ENCODE results near the gene TMEM132D. TPM values are rescaled to one million over a fixed set of nuclear protein-coding genes. Genes with fewer than 3 reads are reported as not detected.

Gene TMEM132D
- total and polyA plus RNA-seq, 4 experiments from 2014 or later, result not detected

DNA sequence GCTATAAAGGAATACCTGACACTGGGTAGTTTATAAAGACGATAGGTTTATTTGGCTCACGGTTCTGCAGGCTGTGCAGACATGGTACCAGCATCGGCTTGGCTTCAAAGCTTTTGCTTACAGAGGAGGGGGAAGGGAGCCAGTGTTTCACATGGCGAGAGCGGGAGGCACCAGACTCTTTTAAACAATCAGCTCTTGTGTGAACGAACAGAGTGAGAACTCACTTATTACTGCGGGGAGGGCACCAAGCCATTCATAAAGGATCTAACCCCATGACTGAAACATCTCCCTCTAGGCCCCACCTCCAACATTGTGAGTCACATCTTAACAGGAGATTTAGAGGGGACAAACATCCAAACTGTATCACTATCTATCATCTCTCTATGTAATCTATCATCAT is 227.4 kb downstream of the TMEM132D start:
- Histone ChIP-seq H3K9me3 (ENCODE audit: control insufficient read depth in 1 of 2, low read length in 2 of 2) (no peaks in the 10 kb centered on the region), H3K27me3 (ENCODE audit: insufficient read depth, low read length) (no peaks in the 10 kb centered on the region), H3K4me1 (ENCODE audit: insufficient read depth, low read length) (no peaks in the 10 kb centered on the region), H3K36me3 (ENCODE audit: insufficient read depth, low read length) (no peaks in the 10 kb centered on the region), H3K4me3 (ENCODE audit: low read length in 2 of 2) (no peak overlapping the region), H3K27ac (ENCODE audit: low read depth, low read length) (no peak overlapping the region)
- Mint-ChIP-seq H3K27me3 (no peaks in the 10 kb centered on the region), H3K27ac (no peak overlapping the region), H3K4me1 (no peaks in the 10 kb centered on the region), H3K4me3 (no peak overlapping the region), H3K36me3 (no peaks in the 10 kb centered on the region), H3K9me3 (peaks cover 0 to 11% (median 4%) of the 10 kb centered on the region in 8 donors)
- POLR2A ChIA-PET (ENCODE audit: partially characterized antibody), result no interaction called here
- CTCF ChIA-PET (ENCODE audit: partially characterized antibody), result no interaction called here
- intact Hi-C loops (cut with micrococcal nuclease), result no loop called here
- no peak for DNase-seq

GRCh38 chr12:129675947-129676346 is 227.9 kb downstream of the TMEM132D start:
- Mint-ChIP-seq H3K4me1 (no peaks in the 10 kb centered on the region), H3K4me3 (no peak overlapping the region), H3K36me3 (no peaks in the 10 kb centered on the region), H3K27me3 (no peaks in the 10 kb centered on the region), H3K27ac (no peak overlapping the region), H3K9me3 (peaks cover 0 to 9% (median 2%) of the 10 kb centered on the region in 8 donors)
- H3K4me1 ChIP-seq (ENCODE audit: insufficient read depth, low read length), result no peaks in the 10 kb centered on the region
- intact Hi-C loops (cut with micrococcal nuclease), result no loop called here
- CTCF ChIA-PET (ENCODE audit: partially characterized antibody), result no interaction called here
- no peak overlapping the region for H3K4me3 ChIP-seq (ENCODE audit: low read length in 2 of 2)
- no peak for DNase-seq
- H3K36me3 ChIP-seq (ENCODE audit: insufficient read depth, low read length), result no peaks in the 10 kb centered on the region
- no peaks in the 10 kb centered on the region for H3K27me3 ChIP-seq (ENCODE audit: insufficient read depth, low read length)
- H3K9me3 ChIP-seq (ENCODE audit: control insufficient read depth in 1 of 2, low read length in 2 of 2), result no peaks in the 10 kb centered on the region
- H3K27ac ChIP-seq (ENCODE audit: low read depth, low read length), result no peak overlapping the region
- POLR2A ChIA-PET (ENCODE audit: partially characterized antibody), result no interaction called here

DNA sequence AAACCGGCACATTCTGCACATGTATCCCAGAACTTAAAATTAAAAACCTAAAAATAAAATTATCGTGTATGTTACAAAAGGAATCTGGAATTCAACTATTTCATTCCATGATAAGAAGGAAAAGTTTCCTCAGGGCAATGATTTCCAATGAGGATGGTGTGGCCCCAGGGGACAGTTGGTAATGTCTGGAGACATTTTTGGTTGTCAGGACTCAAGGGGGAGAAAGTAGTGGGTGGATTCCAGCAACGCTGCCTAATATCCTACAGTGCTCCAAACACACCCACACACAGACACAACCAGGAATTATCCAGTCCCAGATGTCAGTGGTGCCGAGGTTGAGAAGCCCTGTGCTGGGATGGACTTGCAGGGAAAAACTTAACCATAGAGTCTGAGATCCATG is 228.3 kb downstream of the TMEM132D start:
- no peak for DNase-seq
- no peaks in the 10 kb centered on the region for H3K36me3 ChIP-seq (ENCODE audit: insufficient read depth, low read length)
- H3K9me3 Mint-ChIP-seq, result peaks cover 0 to 9% (median 1%) of the 10 kb centered on the region in 8 donors
- no peaks in the 10 kb centered on the region for H3K4me1 ChIP-seq (ENCODE audit: insufficient read depth, low read length)
- no peaks in the 10 kb centered on the region for H3K27me3 ChIP-seq (ENCODE audit: insufficient read depth, low read length)
- no peak overlapping the region for H3K27ac Mint-ChIP-seq
- H3K4me1 Mint-ChIP-seq, result no peaks in the 10 kb centered on the region
- no peaks in the 10 kb centered on the region for H3K27me3 Mint-ChIP-seq
- H3K36me3 Mint-ChIP-seq, result no peaks in the 10 kb centered on the region
- H3K9me3 ChIP-seq (ENCODE audit: control insufficient read depth in 1 of 2, low read length in 2 of 2), result no peaks in the 10 kb centered on the region
- ChIA-PET CTCF (ENCODE audit: partially characterized antibody) (no interaction called here), POLR2A (ENCODE audit: partially characterized antibody) (no interaction called here)
- intact Hi-C loops (cut with micrococcal nuclease), result no loop called here
- no peak overlapping the region for H3K27ac ChIP-seq (ENCODE audit: low read depth, low read length)
- no peak overlapping the region for H3K4me3 Mint-ChIP-seq
- H3K4me3 ChIP-seq (ENCODE audit: low read length in 2 of 2), result no peak overlapping the region

DNA sequence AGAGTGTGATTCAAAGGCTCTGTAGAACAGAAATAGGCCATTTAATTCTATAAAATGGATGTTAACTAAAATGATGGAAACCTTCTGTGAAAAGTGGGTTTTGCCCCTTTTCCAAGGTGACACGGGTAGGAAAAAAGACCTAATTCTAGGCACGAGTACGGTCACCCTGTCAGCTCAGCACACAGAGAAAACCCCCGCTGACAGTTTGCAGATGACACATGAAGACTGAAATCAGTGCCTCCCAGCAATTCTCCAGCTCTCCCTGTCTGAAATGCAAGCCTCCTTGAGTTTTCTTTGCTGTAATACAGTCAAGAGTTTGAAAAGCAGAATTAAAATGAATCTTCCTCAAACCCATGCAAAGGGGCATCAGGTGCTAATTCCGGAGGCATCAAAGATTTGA is 230.0 kb downstream of the TMEM132D start:
- no peak overlapping the region for H3K4me3 ChIP-seq (ENCODE audit: low read length in 2 of 2)
- Mint-ChIP-seq H3K27me3 (no peaks in the 10 kb centered on the region), H3K4me3 (no peak overlapping the region), H3K36me3 (no peaks in the 10 kb centered on the region), H3K9me3 (peaks cover 0 to 9% (median 2%) of the 10 kb centered on the region in 8 donors), H3K27ac (no peak overlapping the region), H3K4me1 (no peaks in the 10 kb centered on the region)
- POLR2A ChIA-PET (ENCODE audit: partially characterized antibody), result no interaction called here
- DNase-seq, result no peak
- H3K9me3 ChIP-seq (ENCODE audit: control insufficient read depth in 1 of 2, low read length in 2 of 2), result no peaks in the 10 kb centered on the region
- no peaks in the 10 kb centered on the region for H3K27me3 ChIP-seq (ENCODE audit: insufficient read depth, low read length)
- CTCF ChIA-PET (ENCODE audit: partially characterized antibody), result no interaction called here
- H3K27ac ChIP-seq (ENCODE audit: low read depth, low read length), result no peak overlapping the region
- H3K4me1 ChIP-seq (ENCODE audit: insufficient read depth, low read length), result no peaks in the 10 kb centered on the region
- H3K36me3 ChIP-seq (ENCODE audit: insufficient read depth, low read length), result no peaks in the 10 kb centered on the region
- intact Hi-C loops (cut with micrococcal nuclease), result no loop called here

- no peak overlapping the region for H3K4me3 Mint-ChIP-seq
- DNase-seq, result no peak
- no peaks in the 10 kb centered on the region for H3K27me3 Mint-ChIP-seq
- H3K27ac ChIP-seq (ENCODE audit: low read depth, low read length), result no peak overlapping the region
- intact Hi-C loops (cut with micrococcal nuclease), result no loop called here
- H3K4me3 ChIP-seq (ENCODE audit: low read length in 2 of 2), result no peak overlapping the region
- H3K4me1 Mint-ChIP-seq, result no peaks in the 10 kb centered on the region
- no peaks in the 10 kb centered on the region for H3K36me3 Mint-ChIP-seq
- H3K9me3 ChIP-seq (ENCODE audit: control insufficient read depth in 1 of 2, low read length in 2 of 2), result no peaks in the 10 kb centered on the region
- H3K27ac Mint-ChIP-seq, result no peak overlapping the region
- no peaks in the 10 kb centered on the region for H3K27me3 ChIP-seq (ENCODE audit: insufficient read depth, low read length)
- no peaks in the 10 kb centered on the region for H3K4me1 ChIP-seq (ENCODE audit: insufficient read depth, low read length)
- POLR2A ChIA-PET (ENCODE audit: partially characterized antibody), result no interaction called here
- CTCF ChIA-PET (ENCODE audit: partially characterized antibody), result no interaction called here
- H3K9me3 Mint-ChIP-seq, result peaks cover 0 to 8% (median 6%) of the 10 kb centered on the region in 8 donors
- no peaks in the 10 kb centered on the region for H3K36me3 ChIP-seq (ENCODE audit: insufficient read depth, low read length)
Measured at GRCh38 chr12:129672110-129672509, 231.7 kb downstream of the TMEM132D start.

GRCh38 chr12:129670256-129670920 is 233.4 kb downstream of the TMEM132D start:
- H3K27me3 Mint-ChIP-seq, result no peaks in the 10 kb centered on the region
- no peaks in the 10 kb centered on the region for H3K4me1 Mint-ChIP-seq
- POLR2A ChIA-PET (ENCODE audit: partially characterized antibody), result no interaction called here
- Histone ChIP-seq H3K4me1 (ENCODE audit: insufficient read depth, low read length) (no peaks in the 10 kb centered on the region), H3K9me3 (ENCODE audit: control insufficient read depth in 1 of 2, low read length in 2 of 2) (no peaks in the 10 kb centered on the region), H3K27me3 (ENCODE audit: insufficient read depth, low read length) (no peaks in the 10 kb centered on the region), H3K36me3 (ENCODE audit: insufficient read depth, low read length) (no peaks in the 10 kb centered on the region), H3K4me3 (ENCODE audit: low read length in 2 of 2) (no peak overlapping the region), H3K27ac (ENCODE audit: low read depth, low read length) (no peak overlapping the region)
- CTCF ChIA-PET (ENCODE audit: partially characterized antibody), result no interaction called here
- peaks cover 0 to 9% (median 5%) of the 10 kb centered on the region in 8 donors for H3K9me3 Mint-ChIP-seq
- intact Hi-C loops (cut with micrococcal nuclease), result no loop called here
- H3K27ac Mint-ChIP-seq, result no peak overlapping the region
- no peaks in the 10 kb centered on the region for H3K36me3 Mint-ChIP-seq
- H3K4me3 Mint-ChIP-seq, result no peak overlapping the region
- DNase-seq, result no peak

DNA sequence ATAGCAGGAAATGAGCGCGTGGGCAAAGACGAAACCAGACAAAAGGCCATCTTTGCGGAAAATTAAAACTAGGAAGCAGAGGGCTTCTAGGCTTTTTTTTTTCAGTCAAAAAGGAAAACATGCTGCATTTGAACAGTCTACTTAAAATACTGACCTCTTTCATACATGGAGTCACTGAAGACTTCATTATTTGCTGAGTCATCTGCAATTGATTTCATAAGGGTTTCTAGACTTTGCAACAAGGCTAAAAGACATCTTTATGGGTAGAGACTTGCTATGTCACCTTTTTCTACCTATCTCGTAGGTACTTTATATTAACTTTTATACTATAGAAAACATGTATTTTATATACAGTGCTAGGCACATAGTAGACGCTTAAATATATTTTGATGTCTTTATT is 238.4 kb downstream of the TMEM132D start:
- intact Hi-C loops (cut with micrococcal nuclease), result no loop called here

GRCh38 chr12:129662234-129662633 is 241.6 kb downstream of the TMEM132D start:
- no peaks in the 10 kb centered on the region for H3K36me3 Mint-ChIP-seq
- Histone ChIP-seq H3K27me3 (ENCODE audit: insufficient read depth, low read length) (no peaks in the 10 kb centered on the region), H3K36me3 (ENCODE audit: insufficient read depth, low read length) (no peaks in the 10 kb centered on the region), H3K27ac (ENCODE audit: low read depth, low read length) (no peak overlapping the region), H3K4me1 (ENCODE audit: insufficient read depth, low read length) (no peaks in the 10 kb centered on the region), H3K9me3 (ENCODE audit: control insufficient read depth in 1 of 2, low read length in 2 of 2) (no peaks in the 10 kb centered on the region), H3K4me3 (ENCODE audit: low read length in 2 of 2) (no peak overlapping the region)
- no peak overlapping the region for H3K27ac Mint-ChIP-seq
- intact Hi-C loops (cut with micrococcal nuclease), result no loop called here
- H3K27me3 Mint-ChIP-seq, result no peaks in the 10 kb centered on the region
- H3K4me1 Mint-ChIP-seq, result no peaks in the 10 kb centered on the region
- ChIA-PET CTCF (ENCODE audit: partially characterized antibody) (no interaction called here), POLR2A (ENCODE audit: partially characterized antibody) (no interaction called here)
- H3K4me3 Mint-ChIP-seq, result no peak overlapping the region
- DNase-seq, result no peak
- H3K9me3 Mint-ChIP-seq, result peaks cover 0 to 9% (median 0%) of the 10 kb centered on the region in 8 donors

More for the DNA sequence above, 238.4 kb downstream of the TMEM132D start:
- no peaks in the 10 kb centered on the region for H3K36me3 Mint-ChIP-seq
- ChIA-PET POLR2A (ENCODE audit: partially characterized antibody) (no interaction called here), CTCF (ENCODE audit: partially characterized antibody) (no interaction called here)
- H3K4me1 ChIP-seq (ENCODE audit: insufficient read depth, low read length), result no peaks in the 10 kb centered on the region
- no peaks in the 10 kb centered on the region for H3K27me3 Mint-ChIP-seq
- H3K4me3 Mint-ChIP-seq, result no peak overlapping the region
- H3K27ac Mint-ChIP-seq, result no peak overlapping the region
- H3K36me3 ChIP-seq (ENCODE audit: insufficient read depth, low read length), result no peaks in the 10 kb centered on the region
- H3K4me1 Mint-ChIP-seq, result no peaks in the 10 kb centered on the region
- H3K9me3 Mint-ChIP-seq, result peaks cover 0 to 9% (median 6%) of the 10 kb centered on the region in 8 donors
- no peaks in the 10 kb centered on the region for H3K27me3 ChIP-seq (ENCODE audit: insufficient read depth, low read length)
- DNase-seq, result no peak
- H3K27ac ChIP-seq (ENCODE audit: low read depth, low read length), result no peak overlapping the region
- no peak overlapping the region for H3K4me3 ChIP-seq (ENCODE audit: low read length in 2 of 2)
- no peaks in the 10 kb centered on the region for H3K9me3 ChIP-seq (ENCODE audit: control insufficient read depth in 1 of 2, low read length in 2 of 2)

Data from CD4-positive, alpha-beta memory T cell (primary cell).